IPS-18c (cell line): Measurements from ENCODE around the gene MAGEB6B.
"Not testable (repeated sequence)": the region's sequence is repeated elsewhere in the genome, so short reads cannot be mapped to it uniquely, and the experiment has no call there.

Source experiments
- H3K4me3 ChIP-seq: 2 replicates; pipeline ENCODE4 v1.7.0; 2013; ENCODE audit warnings: low read depth, mild to moderate bottlenecking, low read length, moderate library complexity; ENCODE audit not compliant: insufficient read depth
- H3K9me3 ChIP-seq: one replicate; pipeline ENCODE4 v1.6.1; 2013; ENCODE audit warnings: mild to moderate bottlenecking, low read length, moderate library complexity; ENCODE audit not compliant: control insufficient read depth, insufficient read depth

The MAGEB6B gene

GRCh38 chrX:26160301-26160700 is at the start of gene MAGEB6B:
Gene MAGEB6B (plus strand): TSS chrX:26160601. CDS start chrX:26160601, 0 bp downstream.
- no peak within 1 kb of the TSS for H3K4me3 ChIP-seq
- H3K9me3 ChIP-seq = no peaks in the 10 kb centered on the region

DNA sequence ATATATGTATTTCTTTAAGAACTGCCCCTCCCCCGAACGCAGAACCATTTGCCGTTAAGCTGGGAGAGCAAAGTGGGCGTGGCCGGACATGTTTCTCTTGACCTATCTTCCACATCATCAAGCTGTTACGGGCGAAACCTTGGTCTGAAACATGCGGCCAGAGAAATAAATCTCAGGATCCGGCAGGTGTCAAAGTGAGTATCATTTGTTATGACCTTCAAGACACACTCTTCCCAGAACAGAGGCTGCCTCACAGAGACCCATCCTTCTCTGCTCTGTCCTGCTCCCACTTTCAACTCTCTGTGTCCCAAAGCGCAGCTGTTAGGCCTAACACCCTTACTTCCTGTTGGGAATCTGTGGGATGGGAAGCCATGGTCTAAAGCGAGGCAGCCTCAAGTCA is 22.1 kb upstream of the MAGEB6B start, which contains the start of gene MAGEB18:
TSS of gene MAGEB18 (plus strand) at position 70 of the 400 bp plus-strand sequence. CDS start 643 bp downstream, outside the sequence.
- no peak within 1 kb of the TSS for H3K4me3 ChIP-seq
- peaks cover 2% of the 10 kb centered on the region for H3K9me3 ChIP-seq

DNA sequence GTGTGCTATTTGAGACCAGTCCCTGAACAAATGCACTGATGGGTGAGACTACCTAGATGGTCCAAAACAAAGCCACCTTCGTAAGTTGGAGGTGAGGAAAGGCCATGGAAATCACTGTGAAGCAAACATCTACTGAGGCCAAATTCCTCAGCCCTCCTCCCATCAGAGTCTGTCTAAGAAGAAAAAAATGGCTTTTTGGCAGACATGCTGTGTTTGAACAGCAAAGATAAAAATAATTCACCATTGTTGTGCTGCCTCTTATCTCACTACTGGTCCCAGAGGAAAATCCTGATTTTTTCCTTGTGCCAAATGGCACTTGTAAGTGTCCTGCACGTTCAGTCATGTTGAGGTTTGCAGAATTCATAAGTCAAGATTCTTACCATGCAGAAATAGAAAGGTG is 14.4 kb upstream of the MAGEB6B start:
- H3K4me3 ChIP-seq = no peak overlapping the region
- H3K9me3 ChIP-seq = peaks cover 7% of the 10 kb centered on the region

DNA sequence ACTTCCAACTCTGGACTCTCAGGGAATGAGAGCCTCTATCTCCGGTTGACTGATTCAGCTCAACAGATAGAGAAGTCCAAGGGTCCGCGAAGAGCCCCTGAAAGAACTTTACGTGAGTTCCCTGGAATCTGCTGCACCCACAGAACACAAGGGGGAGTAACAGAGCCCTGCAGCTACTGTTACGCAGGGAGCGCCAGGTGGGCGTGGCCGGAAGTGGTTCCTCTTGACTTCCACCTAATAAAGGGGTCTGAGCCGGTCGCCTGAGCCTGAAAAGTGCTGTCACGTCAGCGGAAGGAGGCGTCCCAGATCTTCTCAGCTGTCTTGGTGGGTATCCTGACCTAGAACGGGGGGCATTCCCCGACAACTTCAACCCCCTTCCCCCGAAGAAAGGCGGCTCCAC is 31.8 kb downstream of the MAGEB6B start, which contains the start of gene MAGEB6:
TSS of gene MAGEB6 (plus strand) at position 237 of the 400 bp plus-strand sequence. CDS start 1,407 bp downstream, outside the sequence.
- Histone ChIP-seq H3K9me3 (no peaks in the 10 kb centered on the region), H3K4me3 (no peak within 1 kb of the TSS)

GRCh38 chrX:26203561-26203960 is 43.2 kb downstream of the MAGEB6B start:
- Histone ChIP-seq H3K9me3 (no peaks in the 10 kb centered on the region), H3K4me3 (no peak overlapping the region)

DNA sequence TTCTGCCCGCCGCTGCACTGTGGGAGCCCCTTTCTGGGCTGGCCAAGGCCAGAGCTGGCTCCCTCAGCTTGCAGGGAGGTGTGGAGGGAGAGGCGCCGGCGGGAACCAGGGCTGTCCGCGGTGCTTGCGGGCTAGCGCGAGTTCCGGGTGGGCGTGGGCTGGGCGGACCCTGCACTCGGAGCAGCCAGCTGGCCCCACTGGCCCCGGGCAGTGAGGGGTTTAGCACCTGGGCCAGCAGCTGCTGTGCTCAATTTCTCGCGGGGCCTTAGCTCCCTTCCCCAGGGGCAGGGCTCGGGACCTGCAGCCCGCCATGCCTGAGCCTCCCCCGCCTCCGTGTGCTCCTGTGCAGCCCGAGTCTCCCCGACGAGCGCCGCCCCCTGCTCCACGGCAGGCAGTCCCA is 44.3 kb downstream of the MAGEB6B start:
- not testable (repeated sequence) for H3K4me3 ChIP-seq, H3K9me3 ChIP-seq

DNA sequence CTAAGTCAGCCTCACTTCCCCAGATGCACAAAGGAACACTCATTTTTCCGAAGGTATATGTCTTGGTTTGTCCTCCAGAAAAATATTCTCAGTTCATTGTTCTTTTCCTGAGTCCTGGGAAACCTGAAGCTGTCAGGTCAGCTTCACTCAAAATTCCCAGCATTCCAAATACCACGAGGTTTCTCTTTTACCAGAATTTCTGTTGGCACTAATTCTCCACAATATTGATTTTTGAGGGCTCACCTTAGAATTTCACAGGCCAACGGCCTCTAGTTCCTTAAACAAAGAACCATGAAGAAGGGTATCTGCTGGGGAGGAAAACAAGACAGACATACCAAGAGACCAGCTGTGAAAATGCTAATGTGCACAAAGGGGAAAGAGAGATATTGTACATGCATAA is 47.6 kb downstream of the MAGEB6B start:
- H3K4me3 ChIP-seq = no peak overlapping the region
- no peaks in the 10 kb centered on the region for H3K9me3 ChIP-seq
